Skeletal muscle satellite cell (primary cell): ENCODE data around the gene FHIP1B. TPM values are rescaled to one million over a fixed set of nuclear protein-coding genes. Genes with fewer than 3 reads are reported as not detected.
"Not testable (repeated sequence)": the region's sequence is repeated elsewhere in the genome, so short reads cannot be mapped to it uniquely, and the experiment has no call there.

Experiments
- H3K27me3 ChIP-seq: 2 replicates; pipeline ENCODE4 v1.7.0; 2013; ENCODE audit warnings: low read length; ENCODE audit not compliant: control insufficient read depth, insufficient read depth
- H3K36me3 ChIP-seq: 2 replicates; pipeline ENCODE4 v1.7.0; 2013; ENCODE audit warnings: mild to moderate bottlenecking, control low read depth, low read length; ENCODE audit not compliant: insufficient read depth
- H3K4me1 ChIP-seq: 2 replicates; pipeline ENCODE4 v1.7.0; 2013; ENCODE audit warnings: low read length; ENCODE audit not compliant: control insufficient read depth, insufficient read depth
- H3K4me2 ChIP-seq: 2 replicates; pipeline ENCODE4 v1.7.0; 2013; ENCODE audit warnings: mild to moderate bottlenecking, low read length
- H3K4me3 ChIP-seq: 2 replicates; pipeline ENCODE4 v1.7.0; 2013; ENCODE audit warnings: low read length
- H3K9ac ChIP-seq: 2 replicates; pipeline ENCODE4 v1.7.0; 2013; ENCODE audit warnings: mild to moderate bottlenecking, low read depth, low read length, moderate library complexity
- H3K9me3 ChIP-seq: replicated peaks from 2 replicates; pipeline ENCODE4 v1.7.0; 2013; ENCODE audit warnings: mild to moderate bottlenecking, control low read depth, low read length
- total RNA-seq: library from RNA; depleted of rRNA; stranded (reverse); fragments of >200 nt; gene quantifications from 2 replicates; pipeline ENCODE4 v1.2.3, GENCODE V29; 2012; rRNA removed

Gene FHIP1B
- 13.2 and 20.5 TPM in 2 replicates for total RNA-seq

- peak within 1 kb of the TSS; percentile 91 for H3K4me3 ChIP-seq
- H3K9me3 ChIP-seq, result no peaks in the 10 kb centered on the region
- H3K27me3 ChIP-seq, result peaks cover 10% of the 10 kb centered on the region
- peak within 1 kb of the TSS; percentile 91 for H3K4me2 ChIP-seq
- peak within 1 kb of the TSS; percentile 91 for H3K9ac ChIP-seq
- H3K36me3 ChIP-seq, result no peaks in the 10 kb centered on the region
- H3K4me1 ChIP-seq, result peaks cover 7% of the 10 kb centered on the region
These were observed at the start of gene FHIP1B for GRCh38 chr11:6234387-6235107. Gene FHIP1B, minus strand, starts transcription at chr11:6234636. Its CDS starts 10,120 bp downstream, at chr11:6224516.

GRCh38 chr11:6283453-6284023, 49.1 kb upstream of the FHIP1B start:
- Histone ChIP-seq H3K4me2 (no peak overlapping the region), H3K27me3 (peaks cover 57% of the 10 kb centered on the region), H3K9me3 (no peaks in the 10 kb centered on the region), H3K4me3 (no peak overlapping the region), H3K4me1 (no peaks in the 10 kb centered on the region), H3K9ac (no peak overlapping the region), H3K36me3 (no peaks in the 10 kb centered on the region)

- not testable (repeated sequence) for H3K4me2 ChIP-seq, H3K36me3 ChIP-seq, H3K9me3 ChIP-seq, H3K4me3 ChIP-seq, H3K9ac ChIP-seq, H3K4me1 ChIP-seq
- peaks cover 43% of the 10 kb centered on the region for H3K27me3 ChIP-seq
These were observed 46.4 kb upstream of the FHIP1B start for GRCh38 chr11:6280809-6281208.

- H3K9ac ChIP-seq, result no peak overlapping the region
- no peak overlapping the region for H3K4me2 ChIP-seq
- no peaks in the 10 kb centered on the region for H3K36me3 ChIP-seq
- no peak overlapping the region for H3K4me3 ChIP-seq
- no peaks in the 10 kb centered on the region for H3K9me3 ChIP-seq
- peaks cover 15% of the 10 kb centered on the region for H3K27me3 ChIP-seq
- H3K4me1 ChIP-seq, result no peaks in the 10 kb centered on the region
These were observed 38.8 kb upstream of the FHIP1B start for GRCh38 chr11:6273188-6273587.

- H3K9me3 ChIP-seq, result no peaks in the 10 kb centered on the region
- H3K27me3 ChIP-seq, result peaks cover 18% of the 10 kb centered on the region
- no peaks in the 10 kb centered on the region for H3K36me3 ChIP-seq
- H3K9ac ChIP-seq, result no peak overlapping the region
- H3K4me2 ChIP-seq, result no peak overlapping the region
- no peak overlapping the region for H3K4me3 ChIP-seq
- no peaks in the 10 kb centered on the region for H3K4me1 ChIP-seq
These were observed 37.2 kb upstream of the FHIP1B start for GRCh38 chr11:6271598-6271997.

- Histone ChIP-seq H3K27me3 (peaks cover 20% of the 10 kb centered on the region), H3K36me3 (no peaks in the 10 kb centered on the region), H3K9me3 (no peaks in the 10 kb centered on the region), H3K4me2 (no peak overlapping the region), H3K9ac (no peak overlapping the region), H3K4me1 (no peaks in the 10 kb centered on the region), H3K4me3 (no peak overlapping the region)
These were observed 36.3 kb upstream of the FHIP1B start for GRCh38 chr11:6270584-6271246.

- Histone ChIP-seq H3K9ac (no peak overlapping the region), H3K9me3 (no peaks in the 10 kb centered on the region), H3K36me3 (no peaks in the 10 kb centered on the region), H3K4me1 (no peaks in the 10 kb centered on the region), H3K4me2 (no peak overlapping the region), H3K4me3 (no peak overlapping the region), H3K27me3 (peaks cover 27% of the 10 kb centered on the region)
These were observed 35.6 kb upstream of the FHIP1B start for GRCh38 chr11:6269994-6270393.

- H3K4me3 ChIP-seq, result no peak overlapping the region
- H3K4me1 ChIP-seq, result no peaks in the 10 kb centered on the region
- H3K9me3 ChIP-seq, result no peaks in the 10 kb centered on the region
- peaks cover 34% of the 10 kb centered on the region for H3K27me3 ChIP-seq
- H3K9ac ChIP-seq, result no peak overlapping the region
- no peak overlapping the region for H3K4me2 ChIP-seq
- H3K36me3 ChIP-seq, result no peaks in the 10 kb centered on the region
These were observed 34.4 kb upstream of the FHIP1B start for GRCh38 chr11:6268820-6269219.

GRCh38 chr11:6263662-6264061, 29.2 kb upstream of the FHIP1B start:
- Histone ChIP-seq H3K27me3 (peaks cover 73% of the 10 kb centered on the region), H3K4me1 (no peaks in the 10 kb centered on the region), H3K36me3 (no peaks in the 10 kb centered on the region), H3K4me3 (no peak overlapping the region), H3K9ac (no peak overlapping the region), H3K9me3 (no peaks in the 10 kb centered on the region), H3K4me2 (no peak overlapping the region)

GRCh38 chr11:6260207-6260726, 25.8 kb upstream of the FHIP1B start:
- Histone ChIP-seq H3K4me2 (no peak overlapping the region), H3K4me3 (no peak overlapping the region), H3K4me1 (no peaks in the 10 kb centered on the region), H3K27me3 (peaks cover 92% of the 10 kb centered on the region), H3K9ac (no peak overlapping the region), H3K9me3 (no peaks in the 10 kb centered on the region), H3K36me3 (no peaks in the 10 kb centered on the region)

- Histone ChIP-seq H3K4me2 (no peak overlapping the region), H3K9ac (no peak overlapping the region), H3K27me3 (peaks cover 83% of the 10 kb centered on the region), H3K4me3 (no peak overlapping the region), H3K9me3 (no peaks in the 10 kb centered on the region), H3K4me1 (no peaks in the 10 kb centered on the region), H3K36me3 (no peaks in the 10 kb centered on the region)
These were observed 24.2 kb upstream of the FHIP1B start for GRCh38 chr11:6258571-6259081.
